K562 (cell line): ENCODE measurements around the gene VSIG10L. TPM values are rescaled to one million over a fixed set of nuclear protein-coding genes. Genes with fewer than 3 reads are reported as not detected.

ENCODE experiments used
- ATAC-seq: fragments of 200-7000 bp; cut with Tn5 transposase; 3 replicates; pipeline ENCODE4 v1.9.1; 2020; ENCODE audit warnings: moderate library complexity
- BruUV-seq: library from RNA; stranded (reverse); fragments of 400-500 nt; replicated peaks from 2 replicates; lab custom pipeline; 2021; lab: Mats Ljungman, UMichigan
- CTCF ChIA-PET: fragments of 300-600 bp; formaldehyde crosslinking; extraction: SDS; loops from one replicate; lab custom pipeline; 2021; ENCODE audit warnings: low intra/inter-chr PET ratio; lab: Yijun Ruan, JAX
- POLR2A ChIA-PET: fragments of 300-600, 350-650 bp; sonication (Branson Sonifier 250); formaldehyde crosslinking; extraction: SDS; loops from one replicate; lab custom pipeline; 2021; ENCODE audit warnings: antibody characterized with exemption, inconsistent platforms; lab: Yijun Ruan, JAX
- DNase-seq, 4 experiments: peaks; one replicate each; pipeline versions ENCODE4 v3.0.0 to v3.0.0-alpha.2; 2011 to 2018; ENCODE audit warnings: low spot score in 3 of 4, mixed read lengths in 3 of 4; ENCODE audit errors: extremely low read depth in 1 of 4
- FAIRE-seq: peaks from 2 replicates; lab custom pipeline; 2011; peaks lifted over from hg19 to GRCh38; lab: Jason Lieb, UNC
- H2AFZ ChIP-seq: 2 replicates; pipeline ENCODE4 v1.6.0; 2011; ENCODE audit warnings: low read depth, low read length, control low read depth, inconsistent platforms
- H3K27ac ChIP-seq: fragments of 200-600 bp; 3 replicates; pipeline ENCODE4 v1.8.0; 2011; ENCODE audit warnings: low read depth, mild to moderate bottlenecking, control low read depth, inconsistent platforms, low read length, moderate library complexity, mixed read lengths; ENCODE audit errors: extremely low read depth
- H3K27me3 ChIP-seq, 2 experiments: fragments of 300-600 bp in 1 of 2; 2 replicates in 1 of 2; 3 replicates in 1 of 2; pipeline versions ENCODE4 v1.6.0 to v1.8.0; 2011; ENCODE audit warnings: inconsistent platforms in 2 of 2, low read length in 2 of 2, mild to moderate bottlenecking in 1 of 2, mixed read lengths in 1 of 2, moderate library complexity in 1 of 2; ENCODE audit not compliant: control insufficient read depth in 2 of 2, insufficient read depth in 2 of 2
- H3K36me3 ChIP-seq: fragments of 300-600 bp; 3 replicates; pipeline ENCODE4 v1.8.0; 2011; ENCODE audit warnings: mild to moderate bottlenecking, low read length, inconsistent platforms; ENCODE audit not compliant: control insufficient read depth, insufficient read depth
- H3K4me1 ChIP-seq, 2 experiments: fragments of 200-600 bp in 1 of 2; replicated peaks in 1 of 2; 2 replicates in 1 of 2; 3 replicates in 1 of 2; pipeline versions ENCODE4 v1.5.1 to v1.8.0; 2011; ENCODE audit warnings: inconsistent platforms in 2 of 2, low read length in 2 of 2, mild to moderate bottlenecking in 1 of 2, mixed read lengths in 1 of 2, moderate library complexity in 1 of 2; ENCODE audit not compliant: control insufficient read depth in 2 of 2, insufficient read depth in 2 of 2
- H3K4me2 ChIP-seq: 2 replicates; pipeline ENCODE4 v1.6.1; 2011; ENCODE audit warnings: low read length, control low read depth, inconsistent platforms, mixed read lengths; ENCODE audit not compliant: insufficient read depth
- H3K4me3 ChIP-seq: fragments of 200-600 bp; sonication (generic), shearing (Covaris generic); 2 replicates; pipeline ENCODE4 v1.5.1; 2016; ENCODE audit warnings: control low read depth, inconsistent platforms
- H3K79me2 ChIP-seq: fragments of 200-600 bp; 3 replicates; pipeline ENCODE4 v1.8.0; 2011; ENCODE audit warnings: low read length, inconsistent platforms; ENCODE audit not compliant: control insufficient read depth, insufficient read depth
- H3K9ac ChIP-seq, 2 experiments: 2 replicates each; pipeline versions ENCODE4 v1.6.0 to v1.6.1; 2011; ENCODE audit warnings: low read depth in 2 of 2, low read length in 2 of 2, control low read depth in 1 of 2, inconsistent platforms in 1 of 2, mild to moderate bottlenecking in 1 of 2, mixed read lengths in 1 of 2; ENCODE audit not compliant: insufficient read depth in 1 of 2
- H3K9me1 ChIP-seq: one replicate; pipeline ENCODE4 v1.6.0; 2011; ENCODE audit warnings: inconsistent platforms, mild to moderate bottlenecking, low read length, moderate library complexity; ENCODE audit not compliant: control insufficient read depth, insufficient read depth
- H3K9me3 ChIP-seq: replicated peaks from 2 replicates; pipeline ENCODE4 v1.5.1; 2011; ENCODE audit warnings: low read depth, low read length, inconsistent platforms; ENCODE audit not compliant: control insufficient read depth, insufficient read depth
- H4K20me1 ChIP-seq: replicated peaks from 2 replicates; pipeline ENCODE4 v1.6.1; 2011; ENCODE audit warnings: low read length, inconsistent platforms, mixed read lengths; ENCODE audit not compliant: control insufficient read depth, insufficient read depth
- CBX1 ChIP-seq: sonication (generic); IDR thresholded peaks from 2 replicates; pipeline ENCODE4 v1.6.1; 2016; ENCODE audit warnings: antibody characterized with exemption, low read depth, mild to moderate bottlenecking
- E2F6 ChIP-seq, 2 experiments: IDR thresholded peaks; 2 replicates each; pipeline ENCODE4 v1.6.1; 2011; ENCODE audit warnings: borderline replicate concordance in 1 of 2, control low read depth in 1 of 2, low read depth in 1 of 2, low read length in 1 of 2, mild to moderate bottlenecking in 1 of 2, mixed read lengths in 1 of 2, moderate library complexity in 1 of 2; ENCODE audit not compliant: insufficient read depth in 1 of 2, insufficient read length in 1 of 2, poor library complexity in 1 of 2, severe bottlenecking in 1 of 2; ENCODE audit errors: extremely low read depth in 1 of 2
- USF1 ChIP-seq: sonication (generic); formaldehyde crosslinking; IDR thresholded peaks from 2 replicates; pipeline ENCODE4 v1.9.0; 2022; ENCODE audit warnings: mild to moderate bottlenecking, missing genetic modification reagents
- ZBTB40 ChIP-seq, 2 experiments: fragments of 450-650 bp in 1 of 2; sonication (generic) in 1 of 2; formaldehyde crosslinking in 1 of 2; IDR thresholded peaks; 2 replicates each; pipeline versions ENCODE4 v1.7.1 to v1.9.0; 2016 to 2022; ENCODE audit warnings: inconsistent platforms in 1 of 2, mild to moderate bottlenecking in 1 of 2, missing genetic modification reagents in 1 of 2
- WGBS: fragments of 100-300 bp; shearing (Covaris generic); methylation state at CpG from one replicate; pipeline ENCODE4 v1.1.6; 2016; ENCODE audit warnings: low coverage, mixed read lengths; ENCODE audit not compliant: insufficient coverage; ENCODE audit errors: missing lambda C conversion rate; 5-methylcytosine and 5-hydroxymethylcytosine counted together
- in situ Hi-C: fragments of 300-500 bp; cut with MboI; formaldehyde crosslinking; loops from 4 replicates; pipeline ENCODE4 v1.15.0; 2018; ENCODE audit warnings: inconsistent platforms, mixed read lengths
- intact Hi-C: fragments of 100-400 bp; cut with micrococcal nuclease; formaldehyde crosslinking; loops from 2 replicates; pipeline ENCODE4 v1.14.2; 2022
- polyA plus RNA-seq, 8 experiments: library from polyadenylated mRNA; depleted of rRNA in 4 of 8; stranded (reverse) in 5 of 8; unstranded in 3 of 8; fragments of >200 nt; fragmentation: Nextera tagmentation in 2 of 8; fragmentation: Illumina TruSeq in 1 of 8; extraction: Ambion mirVana in 2 of 8; extraction: Trizol in 1 of 8; gene quantifications; 2 replicates each; pipeline versions ENCODE4 v1.2.1 to v1.2.3, GENCODE V29; 2011 to 2014; ENCODE audit warnings: inconsistent platforms in 1 of 8, missing spikeins in 1 of 8
- total RNA-seq, 7 experiments: library from RNA; depleted of rRNA in 6 of 7; stranded (reverse); fragments of >200 nt in 6 of 7; fragmentation: Illumina TruSeq in 2 of 7; extraction: Trizol in 2 of 7; gene quantifications; 2 replicates each; pipeline versions ENCODE4 v1.2.1 to v1.2.3, GENCODE V29; 2011 to 2021; ENCODE audit warnings: low replicate concordance in 1 of 7

The VSIG10L gene
- total and polyA plus RNA-seq, 9 of the 15 experiments (the other 6 are each of a cell fraction or from before 2014, with no cell fraction given): 1.1 to 7.6 (median 2.2) TPM

GRCh38 chr19:51327066-51328001, 14.6 kb downstream of the VSIG10L start:
- Histone ChIP-seq H3K9ac (peak overlapping the region; percentile 67 to 96), H3K27ac (peak overlapping the region; percentile 68; the same call in 2 of the 3 replicates), H2AFZ (peak overlapping the region; percentile 98), H3K4me1 (peaks cover 4 to 28% of the 10 kb centered on the region in 2 experiments; a peak in 3 of 5 replicates), H3K4me3 (peak overlapping the region; percentile 47), H3K4me2 (peak overlapping the region; percentile 82), H3K36me3 (no peaks in the 10 kb centered on the region), H3K9me3 (no peaks in the 10 kb centered on the region), H3K79me2 (no peaks in the 10 kb centered on the region), H3K27me3 (peaks cover 18 to 30% of the 10 kb centered on the region in 2 experiments), H4K20me1 (no peaks in the 10 kb centered on the region), H3K9me1 (no peaks in the 10 kb centered on the region)
- ChIA-PET POLR2A (interaction anchor here (0.6 to 1.1 kb wide), 2 partner anchors 39 to 838 kb away, joined by 3 to 4 read pairs; no protein-coding TSS in a partner anchor), CTCF (interaction anchor here (0.9 kb wide), 1 partner anchor 169 kb away, joined by 4 read pairs; no protein-coding TSS in a partner anchor)
- FAIRE-seq: peak; percentile 95
- WGBS: 19% methylated on average over 42 of the region's 75 CpGs
- ATAC-seq: peak; percentile 96
- in situ Hi-C loops (no loop called here), intact Hi-C loops (no loop called here)
- DNase-seq: peak; percentile 86 to 96 (median 96)
- BruUV-seq: no TSS peak
- TF ChIP-seq E2F6 (IDR thresholded peaks at IDR 0.05; ENCODE audit: borderline replicate concordance in 1 of 2, extremely low read depth in 1 of 2, insufficient read depth in 1 of 2, insufficient read length in 1 of 2, low read depth in 1 of 2, low read length in 1 of 2, poor library complexity in 1 of 2, severe bottlenecking in 1 of 2) (peak; percentile 63 to 80), USF1 (CRISPR knock-in tag) (no peak), ZBTB40 (IDR thresholded peaks at IDR 0.05) (0 out of 2 replicates have a peak, but pooled peaks have one; percentile 32), ZBTB40 (CRISPR knock-in tag; IDR thresholded peaks at IDR 0.05) (no peak), CBX1 (peak; percentile 78; the same call in 1 of the 2 replicates)
